GM18909 (cell line): Measurements from ENCODE around the gene SKAP1.
"Not testable (repeated sequence)": the region's sequence is repeated elsewhere in the genome, so short reads cannot be mapped to it uniquely, and the experiment has no call there.

Source experiments
- ATAC-seq: cut with Tn5 transposase; IDR thresholded peaks from one replicate; pipeline ENCODE4 v1.9.1; 2021; ENCODE audit warnings: mild to moderate bottlenecking; ENCODE audit not compliant: unreplicated experiment, poor library complexity

SKAP1 gene

DNA sequence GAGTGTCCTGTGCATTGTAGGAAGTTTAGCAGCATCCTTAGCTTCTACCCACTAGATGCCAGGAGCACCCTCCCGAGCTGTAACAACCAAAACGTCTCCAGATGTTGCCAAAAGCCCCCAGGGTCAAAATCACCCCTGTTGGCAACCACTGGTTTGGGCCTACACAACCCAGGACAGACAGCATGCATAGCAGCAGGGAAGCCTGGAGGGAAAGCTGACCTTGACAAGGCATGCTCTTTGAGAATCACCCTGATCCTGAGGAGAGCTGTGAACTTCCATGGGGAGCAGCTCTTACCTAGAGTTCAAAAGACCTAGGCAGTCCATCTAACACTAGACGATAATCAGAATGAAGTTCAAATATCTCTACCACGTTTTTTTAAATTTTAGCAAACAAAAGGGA, 9.2 kb downstream of the SKAP1 start:
- no peak for ATAC-seq

GRCh38 chr17:48416971-48417370, 13.0 kb downstream of the SKAP1 start:
- ATAC-seq, result no peak

GRCh38 chr17:48413613-48414405, 16.2 kb downstream of the SKAP1 start:
- ATAC-seq, result no peak

DNA sequence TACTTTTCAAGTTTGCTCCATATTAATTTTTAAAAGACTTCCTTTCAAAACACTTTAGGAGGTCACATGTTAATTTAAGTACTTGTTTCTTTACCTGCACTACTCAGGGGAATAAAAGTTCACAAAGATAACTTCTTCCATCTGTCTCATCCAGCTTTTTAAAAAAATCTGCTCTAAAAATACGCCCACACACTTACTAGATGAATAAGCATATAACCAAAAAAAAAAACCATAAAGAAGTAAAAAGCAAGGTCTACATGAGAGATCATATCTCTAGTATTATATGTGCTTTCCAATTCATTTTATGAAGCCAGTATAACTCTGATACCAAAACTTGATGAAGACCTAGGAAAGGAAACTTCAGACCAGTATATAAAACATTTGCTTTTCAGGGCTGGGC, 17.2 kb downstream of the SKAP1 start:
- no peak for ATAC-seq

DNA sequence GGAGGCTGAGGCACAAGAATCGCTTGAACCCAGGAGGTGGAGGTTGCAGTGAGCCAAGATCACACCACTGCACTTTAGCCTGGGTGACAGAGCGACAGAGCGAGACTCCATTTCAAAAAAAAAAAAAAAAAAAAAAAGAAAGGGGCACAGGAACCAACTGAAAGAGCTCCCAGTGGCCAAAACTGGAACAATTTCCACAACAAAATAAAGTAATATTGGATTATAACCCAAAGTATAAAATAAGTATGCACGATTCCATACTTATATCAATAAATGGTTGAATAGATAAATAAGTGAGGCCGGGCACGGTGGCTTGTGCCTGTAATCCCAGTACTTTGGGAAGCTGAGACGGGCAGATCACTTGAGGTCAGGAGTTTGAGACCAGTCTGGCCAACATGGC, 19.2 kb downstream of the SKAP1 start:
- ATAC-seq, result not testable (repeated sequence)

DNA sequence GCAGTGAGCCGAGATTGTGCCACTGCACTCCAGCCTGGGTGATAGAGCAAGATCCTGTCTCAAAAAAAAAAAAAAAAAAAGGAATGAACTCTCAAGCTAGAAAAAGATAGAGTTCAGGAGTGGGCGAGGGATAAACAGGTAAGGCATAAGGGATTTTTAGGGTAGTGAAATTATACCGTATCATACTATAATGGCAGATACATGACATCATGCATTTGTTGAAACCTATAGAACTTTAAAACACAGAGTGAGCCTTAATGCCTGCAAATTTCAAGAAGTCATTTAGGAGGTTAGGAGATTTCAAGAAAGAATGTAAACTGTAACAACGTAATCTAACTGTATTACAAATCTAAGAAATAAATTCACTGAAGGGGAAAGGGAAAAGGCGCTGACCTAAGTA, 20.4 kb downstream of the SKAP1 start:
- no peak for ATAC-seq

- no peak for ATAC-seq
Measured at GRCh38 chr17:48406936-48407567, 23.0 kb downstream of the SKAP1 start.

DNA sequence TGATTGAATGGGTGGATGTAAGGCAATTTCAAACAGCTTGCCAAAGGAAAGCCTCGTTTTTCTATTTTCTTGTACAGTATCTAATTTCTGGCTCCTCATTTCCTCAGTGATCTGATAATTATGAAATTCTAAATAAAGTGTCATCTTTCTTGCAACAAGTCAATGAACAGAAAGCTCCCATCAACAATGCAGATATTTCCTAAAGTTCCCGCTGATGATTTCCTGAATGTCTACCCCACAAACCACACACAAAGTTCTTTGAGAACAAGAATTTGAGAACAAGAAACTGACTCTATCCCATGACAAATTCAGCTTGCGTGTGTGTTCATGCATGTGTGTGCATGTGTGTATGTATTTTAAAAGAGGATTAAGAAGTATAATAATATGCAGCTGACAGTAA, 35.2 kb downstream of the SKAP1 start:
- no peak for ATAC-seq

- ATAC-seq, result no peak
Measured at GRCh38 chr17:48393283-48393682, 36.7 kb downstream of the SKAP1 start.

- no peak for ATAC-seq
Measured at GRCh38 chr17:48392857-48393256, 37.2 kb downstream of the SKAP1 start.

DNA sequence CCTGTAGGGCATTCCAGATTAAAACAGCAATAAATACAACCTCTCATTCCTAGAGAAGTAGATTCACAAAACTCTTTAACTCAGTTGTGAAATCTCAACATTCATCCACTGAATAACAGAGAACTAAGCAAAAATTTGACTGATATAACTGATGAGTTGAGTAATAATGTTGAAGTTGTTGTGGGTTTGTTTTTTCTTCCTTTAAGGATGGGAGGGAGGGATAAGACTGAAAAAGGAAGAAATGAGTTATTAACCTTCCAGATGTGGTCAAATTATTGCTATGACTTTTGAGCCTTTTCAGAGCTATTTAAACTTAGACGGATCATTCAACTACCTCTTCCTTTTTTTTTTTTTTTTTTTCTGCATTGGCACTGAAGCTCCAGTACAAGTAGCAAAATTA, 38.6 kb downstream of the SKAP1 start:
- no peak for ATAC-seq

- no peak for ATAC-seq
Measured at GRCh38 chr17:48389903-48390302, 40.1 kb downstream of the SKAP1 start.

GRCh38 chr17:48388955-48389743, 40.9 kb downstream of the SKAP1 start:
- ATAC-seq, result no peak

DNA sequence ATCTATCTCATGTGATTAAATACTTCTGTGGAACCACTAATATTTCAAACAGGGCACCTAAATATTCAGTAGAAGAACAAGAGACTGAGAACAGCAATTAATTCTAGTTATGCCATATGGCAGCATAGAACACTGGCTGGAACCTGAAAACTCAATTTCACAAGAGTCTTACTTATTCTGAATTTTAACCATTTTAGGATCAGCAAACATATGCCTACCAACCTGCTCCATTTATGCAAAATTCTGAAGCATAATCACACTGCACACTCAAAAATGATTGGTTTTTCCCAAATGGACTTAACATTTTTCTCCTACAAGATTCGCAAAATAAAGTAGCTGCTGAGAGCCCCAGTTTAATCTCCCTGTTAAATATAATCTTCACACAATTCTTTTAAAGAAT, 43.2 kb downstream of the SKAP1 start:
- ATAC-seq, result no peak

- no peak for ATAC-seq
Measured at GRCh38 chr17:48385319-48385718, 44.7 kb downstream of the SKAP1 start.

DNA sequence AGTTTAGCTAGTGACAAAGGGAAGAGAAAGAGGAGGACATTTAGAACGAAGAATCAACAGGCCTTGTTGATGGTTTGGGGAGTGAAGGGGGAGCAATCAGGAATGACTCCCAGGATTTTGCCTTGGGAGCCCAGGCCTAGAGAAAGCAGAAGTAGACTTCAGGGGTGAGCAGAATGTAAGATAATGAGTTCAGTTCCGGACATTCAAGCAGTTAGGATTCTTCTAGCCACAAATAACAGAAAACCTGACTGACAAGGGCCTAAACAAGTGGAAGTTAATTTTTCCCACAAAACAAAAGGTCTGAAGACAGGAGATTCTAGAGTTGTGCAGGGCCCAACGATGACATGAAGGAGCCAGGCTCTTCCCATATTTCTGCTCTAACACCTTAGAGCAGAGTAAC, 45.9 kb downstream of the SKAP1 start:
- ATAC-seq, result no peak

- no peak for ATAC-seq
Measured at GRCh38 chr17:48382989-48383388, 47.0 kb downstream of the SKAP1 start.

DNA sequence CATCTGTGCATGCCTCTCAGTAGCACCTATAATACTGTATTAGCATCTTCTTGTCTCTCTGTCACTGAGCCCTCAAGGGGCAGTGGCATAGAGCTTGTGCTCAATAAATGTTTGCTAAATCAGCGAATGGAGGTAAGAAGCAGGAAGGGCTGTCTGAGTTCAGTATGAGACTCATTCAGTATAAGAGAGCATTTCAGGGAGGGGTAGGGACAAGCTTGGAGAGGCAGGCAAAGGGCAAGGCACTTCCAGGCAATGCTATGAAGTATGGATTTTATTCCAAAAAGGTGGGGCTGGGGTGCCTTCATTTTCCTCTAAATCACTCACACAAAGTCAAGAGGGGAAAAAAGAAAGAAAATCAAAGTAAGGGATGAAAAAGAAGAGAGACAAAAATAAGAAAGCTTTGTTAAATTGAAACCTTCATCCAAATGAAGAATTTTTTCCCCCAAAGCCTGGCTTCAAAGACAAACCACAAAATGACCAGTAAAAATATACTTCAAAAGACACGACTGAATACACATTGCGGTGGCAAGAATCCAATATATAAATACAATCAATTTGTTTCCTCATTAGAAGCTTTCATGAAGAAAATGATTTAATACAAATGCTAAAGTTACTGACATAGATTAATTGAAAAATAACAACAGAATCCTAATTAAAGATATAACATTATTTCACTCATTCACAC, 51.2 kb downstream of the SKAP1 start:
- no peak for ATAC-seq

- ATAC-seq, result no peak
Measured at GRCh38 chr17:48378238-48378637, 51.8 kb downstream of the SKAP1 start.

- no peak for ATAC-seq
Measured at GRCh38 chr17:48376682-48377325, 53.2 kb downstream of the SKAP1 start.
